K562 (cell line): ENCODE data around the gene ATRX. TPM values are rescaled to one million over a fixed set of nuclear protein-coding genes. Genes with fewer than 3 reads are reported as not detected.

ENCODE experiments used
- BRCA1 ChIP-seq, 2 experiments: fragments of 450-650 bp in 1 of 2; sonication (generic) in 1 of 2; formaldehyde crosslinking in 1 of 2; IDR thresholded peaks; 2 replicates each; pipeline versions ENCODE4 v1.5.0 to v1.6.1; 2017 to 2020; ENCODE audit warnings: mild to moderate bottlenecking in 1 of 2, missing genetic modification reagents in 1 of 2
- CBX1 ChIP-seq: sonication (generic); IDR thresholded peaks from 2 replicates; pipeline ENCODE4 v1.6.1; 2016; ENCODE audit warnings: antibody characterized with exemption, low read depth, mild to moderate bottlenecking
- CREB5 ChIP-seq: fragments of 250-450 bp; sonication (Bioruptor Pico); IDR thresholded peaks from 2 replicates; pipeline ENCODE4 v1.5.0; 2020; ENCODE audit warnings: mild to moderate bottlenecking
- GATAD2B ChIP-seq: fragments of 450-650 bp; IDR thresholded peaks from 2 replicates; pipeline ENCODE4 v1.6.1; 2017; ENCODE audit warnings: mild to moderate bottlenecking, borderline replicate concordance
- HDAC1 ChIP-seq, 2 experiments: fragments of 450-650 bp; IDR thresholded peaks; 2 replicates each; pipeline ENCODE4 v1.6.1; 2016 to 2017; ENCODE audit warnings: inconsistent platforms in 1 of 2, mild to moderate bottlenecking in 1 of 2, moderate library complexity in 1 of 2
- HDAC3 ChIP-seq: fragments of 450-650 bp; IDR thresholded peaks from 2 replicates; pipeline ENCODE4 v1.6.1; 2018; ENCODE audit warnings: borderline replicate concordance, mild to moderate bottlenecking, moderate library complexity; ENCODE audit not compliant: partially characterized antibody
- HMG20A ChIP-seq: fragments of 450-650 bp; formaldehyde crosslinking; conservative IDR thresholded peaks from 2 replicates; pipeline ENCODE4 v1.4.0; 2020; ENCODE audit warnings: mild to moderate bottlenecking, mixed read lengths
- L3MBTL2 ChIP-seq: fragments of 450-650 bp; IDR thresholded peaks from 2 replicates; pipeline ENCODE4 v1.6.1; 2016; ENCODE audit warnings: mild to moderate bottlenecking, moderate library complexity
- NCOR1 ChIP-seq: fragments of 450-650 bp; IDR thresholded peaks from 2 replicates; pipeline ENCODE4 v1.6.1; 2016; ENCODE audit warnings: mild to moderate bottlenecking, moderate library complexity
- NEUROD1 ChIP-seq: fragments of 150-350 bp; IDR thresholded peaks from 2 replicates; pipeline ENCODE4 v1.6.1; 2014; ENCODE audit warnings: borderline replicate concordance, low read length, low read depth; ENCODE audit not compliant: partially characterized antibody
- NFE2L1 ChIP-seq: fragments of 450-650 bp; IDR thresholded peaks from 2 replicates; pipeline ENCODE4 v1.6.1; 2016; ENCODE audit warnings: missing genetic modification characterization, low read depth, mild to moderate bottlenecking, missing compliant biosample characterization, moderate library complexity, borderline replicate concordance
- PPARD ChIP-seq: fragments of 250-450 bp; sonication (Bioruptor Pico); IDR thresholded peaks from 2 replicates; pipeline ENCODE4 v1.8.0; 2022; ENCODE audit warnings: inconsistent platforms, mild to moderate bottlenecking, moderate library complexity
- TEAD4 ChIP-seq, 2 experiments: sonication (generic) in 1 of 2; formaldehyde crosslinking in 1 of 2; IDR thresholded peaks; 2 replicates each; pipeline versions ENCODE4 v1.6.1 to v1.8.0; 2012 to 2022; ENCODE audit warnings: borderline replicate concordance in 1 of 2, inconsistent platforms in 1 of 2, low read length in 1 of 2, mild to moderate bottlenecking in 1 of 2, missing genetic modification reagents in 1 of 2
- VEZF1 ChIP-seq: fragments of 200-800 bp; sonication (Bioruptor generic); IDR thresholded peaks from 2 replicates; pipeline ENCODE4 v1.6.1; 2017; ENCODE audit warnings: missing genetic modification characterization, missing compliant biosample characterization
- YY1 ChIP-seq, 3 experiments: IDR thresholded peaks; 2 replicates each; pipeline ENCODE4 v1.6.1; 2011; ENCODE audit warnings: low read length in 2 of 3, mild to moderate bottlenecking in 2 of 3, moderate library complexity in 2 of 3, borderline replicate concordance in 1 of 3, control low read depth in 1 of 3, low read depth in 1 of 3; ENCODE audit not compliant: insufficient read depth in 3 of 3, insufficient replicate concordance in 2 of 3, control insufficient read depth in 1 of 3, insufficient read length in 1 of 3; ENCODE audit errors: extremely low read depth in 1 of 3
- ZBTB8A ChIP-seq: fragments of 450-650 bp; IDR thresholded peaks from 2 replicates; pipeline ENCODE4 v1.6.1; 2018; ENCODE audit warnings: mild to moderate bottlenecking, moderate library complexity; ENCODE audit not compliant: partially characterized antibody
- ZNF143 ChIP-seq: sonication (generic); formaldehyde crosslinking; IDR thresholded peaks from 2 replicates; pipeline ENCODE4 v1.9.0; 2022; ENCODE audit warnings: mild to moderate bottlenecking, missing genetic modification reagents
- ZNF717 ChIP-seq: fragments of 250-450 bp; sonication (Bioruptor Pico); IDR thresholded peaks from 2 replicates; pipeline ENCODE4 v1.5.0; 2021
- ZSCAN29 ChIP-seq: fragments of 450-650 bp; IDR thresholded peaks from 2 replicates; pipeline ENCODE4 v1.6.1; 2017
- polyA plus RNA-seq, 8 experiments: library from polyadenylated mRNA; depleted of rRNA in 4 of 8; stranded (reverse) in 5 of 8; unstranded in 3 of 8; fragments of >200 nt; fragmentation: Nextera tagmentation in 2 of 8; fragmentation: Illumina TruSeq in 1 of 8; extraction: Ambion mirVana in 2 of 8; extraction: Trizol in 1 of 8; gene quantifications; 2 replicates each; pipeline versions ENCODE4 v1.2.1 to v1.2.3, GENCODE V29; 2011 to 2014; ENCODE audit warnings: inconsistent platforms in 1 of 8, missing spikeins in 1 of 8
- total RNA-seq, 7 experiments: library from RNA; depleted of rRNA in 6 of 7; stranded (reverse); fragments of >200 nt in 6 of 7; fragmentation: Illumina TruSeq in 2 of 7; extraction: Trizol in 2 of 7; gene quantifications; 2 replicates each; pipeline versions ENCODE4 v1.2.1 to v1.2.3, GENCODE V29; 2011 to 2021; ENCODE audit warnings: low replicate concordance in 1 of 7
- TF ChIP-seq, protein P1 (sequence below), 2 experiments: fragments of 450-650 bp in 1 of 2; IDR thresholded peaks; 2 replicates each; pipeline ENCODE4 v1.6.1; 2011 to 2017; ENCODE audit warnings: low read depth in 2 of 2, antibody characterized with exemption in 1 of 2, borderline replicate concordance in 1 of 2, low read length in 1 of 2, mild to moderate bottlenecking in 1 of 2, mixed read lengths in 1 of 2; ENCODE audit not compliant: control insufficient read depth in 1 of 2

Gene ATRX
- total and polyA plus RNA-seq, 9 of the 15 experiments (the other 6 are each of a cell fraction or from before 2014, with no cell fraction given), result 7.7 to 23.1 (median 20.2) TPM

DNA sequence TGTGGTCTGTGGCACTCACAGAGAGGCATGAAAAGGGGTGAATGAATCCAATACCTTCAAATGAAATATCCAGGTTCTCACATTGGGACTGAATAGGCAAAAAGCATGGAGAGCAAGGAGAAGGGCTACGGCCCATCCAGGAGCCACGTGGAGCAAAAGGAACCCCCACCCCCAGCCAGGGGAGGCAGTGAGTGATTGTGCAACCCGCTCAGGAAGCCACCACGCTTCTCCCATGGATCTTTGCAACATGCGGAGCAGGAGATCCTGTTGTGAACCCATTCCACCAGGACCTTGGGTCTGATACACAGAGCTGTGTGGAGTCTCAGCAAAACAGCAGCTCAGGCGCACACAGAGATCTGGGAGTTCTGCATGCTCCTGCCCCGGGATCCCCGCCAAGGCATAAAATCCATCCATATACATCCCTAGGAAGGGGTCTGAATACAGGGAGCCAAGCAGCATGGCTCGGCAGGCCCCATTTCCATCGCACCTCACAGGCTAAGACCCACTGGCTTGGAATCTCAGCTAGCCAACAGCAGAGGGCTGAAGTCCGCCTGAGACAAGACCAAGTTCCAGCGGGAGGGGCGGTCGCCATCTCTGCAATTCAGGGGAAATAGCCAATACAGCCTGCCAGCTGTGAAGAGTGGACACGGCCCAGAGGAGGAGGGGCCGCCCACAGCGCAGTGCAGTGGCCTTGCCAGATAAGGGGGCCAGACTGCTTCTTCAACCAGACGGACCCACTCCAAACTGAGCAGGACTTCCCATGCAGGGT, 258.6 kb downstream of the ATRX start (continued):
- TF ChIP-seq ZSCAN29 (no peak), TEAD4 (IDR thresholded peaks at IDR 0.05; ENCODE audit: low read length) (peak; percentile 46; the same call in 1 of the 2 replicates), TEAD4 (CRISPR knock-in tag; IDR thresholded peaks at IDR 0.05; ENCODE audit: borderline replicate concordance) (no peak), BRCA1 (IDR thresholded peaks at IDR 0.05) (no peak), BRCA1 (CRISPR knock-in tag; IDR thresholded peaks at IDR 0.05) (no peak), NFE2L1 (tag) (no peak), GATAD2B (no peak), HMG20A (CRISPR knock-in tag) (no peak), VEZF1 (CRISPR knock-in tag) (peak; percentile 82), HDAC1 (IDR thresholded peaks at IDR 0.05) (no peak), PPARD (CRISPR knock-in tag) (no peak), ZBTB8A (no peak), L3MBTL2 (peak; percentile 59), CREB5 (CRISPR knock-in tag) (no peak), NCOR1 (peak; percentile 61; the same call in 1 of the 2 replicates), ZNF717 (CRISPR knock-in tag) (no peak), HDAC3 (no peak), NEUROD1 (no peak), YY1 (IDR thresholded peaks at IDR 0.05; ENCODE audit: borderline replicate concordance in 1 of 3, control insufficient read depth in 1 of 3, extremely low read depth in 1 of 3, insufficient read depth in 3 of 3, insufficient read length in 1 of 3, insufficient replicate concordance in 2 of 3, low read depth in 1 of 3, low read length in 2 of 3) (peak in 2 of 3 experiments; percentile 24 to 72), CBX1 (no peak), ZNF143 (CRISPR knock-in tag) (no peak)
- TF ChIP-seq, protein P1, sequence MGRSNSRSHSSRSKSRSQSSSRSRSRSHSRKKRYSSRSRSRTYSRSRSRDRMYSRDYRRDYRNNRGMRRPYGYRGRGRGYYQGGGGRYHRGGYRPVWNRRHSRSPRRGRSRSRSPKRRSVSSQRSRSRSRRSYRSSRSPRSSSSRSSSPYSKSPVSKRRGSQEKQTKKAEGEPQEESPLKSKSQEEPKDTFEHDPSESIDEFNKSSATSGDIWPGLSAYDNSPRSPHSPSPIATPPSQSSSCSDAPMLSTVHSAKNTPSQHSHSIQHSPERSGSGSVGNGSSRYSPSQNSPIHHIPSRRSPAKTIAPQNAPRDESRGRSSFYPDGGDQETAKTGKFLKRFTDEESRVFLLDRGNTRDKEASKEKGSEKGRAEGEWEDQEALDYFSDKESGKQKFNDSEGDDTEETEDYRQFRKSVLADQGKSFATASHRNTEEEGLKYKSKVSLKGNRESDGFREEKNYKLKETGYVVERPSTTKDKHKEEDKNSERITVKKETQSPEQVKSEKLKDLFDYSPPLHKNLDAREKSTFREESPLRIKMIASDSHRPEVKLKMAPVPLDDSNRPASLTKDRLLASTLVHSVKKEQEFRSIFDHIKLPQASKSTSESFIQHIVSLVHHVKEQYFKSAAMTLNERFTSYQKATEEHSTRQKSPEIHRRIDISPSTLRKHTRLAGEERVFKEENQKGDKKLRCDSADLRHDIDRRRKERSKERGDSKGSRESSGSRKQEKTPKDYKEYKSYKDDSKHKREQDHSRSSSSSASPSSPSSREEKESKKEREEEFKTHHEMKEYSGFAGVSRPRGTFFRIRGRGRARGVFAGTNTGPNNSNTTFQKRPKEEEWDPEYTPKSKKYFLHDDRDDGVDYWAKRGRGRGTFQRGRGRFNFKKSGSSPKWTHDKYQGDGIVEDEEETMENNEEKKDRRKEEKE (IDR thresholded peaks at IDR 0.05; ENCODE audit: borderline replicate concordance in 1 of 2, control insufficient read depth in 1 of 2, low read depth in 2 of 2, low read length in 1 of 2), result no peak
